GM21717 (cell line): ENCODE data around the gene BPHL.
"Not testable (repeated sequence)": the region's sequence is repeated elsewhere in the genome, so short reads cannot be mapped to it uniquely, and the experiment has no call there.

Source experiments
- ATAC-seq: cut with Tn5 transposase; IDR thresholded peaks from one replicate; pipeline ENCODE4 v1.9.1; 2021; ENCODE audit warnings: mild to moderate bottlenecking, moderate library complexity; ENCODE audit not compliant: unreplicated experiment

BPHL gene

DNA sequence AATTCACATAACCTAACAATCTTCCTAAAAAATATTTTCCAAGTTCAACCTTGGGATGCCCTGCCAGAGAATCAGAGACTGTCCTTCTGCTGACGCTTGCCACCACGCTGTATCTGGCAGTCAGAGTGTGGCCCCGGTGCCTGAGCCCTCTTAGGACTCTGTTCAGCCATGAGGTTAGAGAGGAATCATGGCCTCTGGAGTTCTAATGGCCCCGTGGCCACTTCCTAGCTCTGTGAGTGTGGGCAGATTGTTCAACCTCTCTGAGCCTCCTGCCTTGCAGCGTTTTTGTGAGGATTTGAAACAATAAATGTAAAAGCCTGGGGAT is 2.2 kb downstream of the BPHL start:
- ATAC-seq: no peak

DNA sequence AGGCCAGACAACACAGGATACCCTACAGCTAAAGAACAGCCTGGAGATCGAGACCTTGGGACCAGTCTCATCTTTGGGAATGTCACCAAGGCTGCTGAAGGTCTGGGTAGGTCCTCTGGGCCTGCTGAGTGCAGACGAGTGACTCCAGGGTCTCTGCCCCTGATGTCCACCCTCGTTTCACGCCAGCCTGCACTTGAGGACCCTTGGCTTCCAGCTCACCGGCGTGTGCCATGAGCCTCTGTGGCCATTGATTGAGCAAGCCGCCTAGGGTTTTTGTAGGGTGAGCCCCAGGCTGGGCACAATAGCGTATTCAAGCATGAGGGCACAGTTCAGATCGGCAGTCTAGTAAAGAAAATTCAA is 4.3 kb downstream of the BPHL start:
- ATAC-seq: no peak

DNA sequence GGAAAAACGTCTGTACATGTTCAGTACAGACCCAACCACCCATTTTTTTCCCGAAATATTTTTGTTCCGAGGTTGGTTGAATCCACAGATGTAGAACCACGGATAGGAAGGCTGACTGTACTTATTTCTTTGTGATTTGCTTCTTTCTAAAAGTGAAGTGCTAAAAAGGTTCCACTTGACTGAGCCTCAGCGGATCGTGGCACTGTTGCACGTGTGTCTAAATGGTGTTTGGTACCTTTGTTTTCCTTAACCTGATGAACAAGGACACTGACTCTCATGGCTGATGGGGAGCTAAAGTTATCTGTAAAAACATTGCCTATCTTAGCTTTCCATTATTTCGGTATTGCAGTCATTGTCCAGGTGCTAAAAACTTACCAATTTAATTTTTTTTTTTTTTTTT is 6.2 kb downstream of the BPHL start:
- ATAC-seq: no peak

DNA sequence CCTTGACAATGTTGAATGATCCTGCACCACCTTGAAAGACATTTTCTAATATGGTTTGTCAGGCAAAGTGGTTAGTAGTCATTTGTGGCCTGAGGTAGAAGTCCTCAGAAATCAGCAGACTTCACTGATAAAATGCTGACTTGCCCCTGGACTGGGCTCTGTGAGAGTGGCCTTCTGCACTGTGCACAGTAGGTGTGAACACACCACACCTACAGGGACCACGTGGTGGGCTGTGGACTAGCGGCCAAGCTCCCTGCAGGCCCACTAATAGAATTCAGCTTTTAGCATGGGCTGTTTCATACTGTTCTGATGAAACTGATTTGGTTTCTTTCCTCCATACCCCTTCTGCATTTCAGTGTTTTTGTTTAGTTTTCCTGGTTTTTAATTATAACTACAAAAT is 7.3 kb downstream of the BPHL start:
- no peak for ATAC-seq

DNA sequence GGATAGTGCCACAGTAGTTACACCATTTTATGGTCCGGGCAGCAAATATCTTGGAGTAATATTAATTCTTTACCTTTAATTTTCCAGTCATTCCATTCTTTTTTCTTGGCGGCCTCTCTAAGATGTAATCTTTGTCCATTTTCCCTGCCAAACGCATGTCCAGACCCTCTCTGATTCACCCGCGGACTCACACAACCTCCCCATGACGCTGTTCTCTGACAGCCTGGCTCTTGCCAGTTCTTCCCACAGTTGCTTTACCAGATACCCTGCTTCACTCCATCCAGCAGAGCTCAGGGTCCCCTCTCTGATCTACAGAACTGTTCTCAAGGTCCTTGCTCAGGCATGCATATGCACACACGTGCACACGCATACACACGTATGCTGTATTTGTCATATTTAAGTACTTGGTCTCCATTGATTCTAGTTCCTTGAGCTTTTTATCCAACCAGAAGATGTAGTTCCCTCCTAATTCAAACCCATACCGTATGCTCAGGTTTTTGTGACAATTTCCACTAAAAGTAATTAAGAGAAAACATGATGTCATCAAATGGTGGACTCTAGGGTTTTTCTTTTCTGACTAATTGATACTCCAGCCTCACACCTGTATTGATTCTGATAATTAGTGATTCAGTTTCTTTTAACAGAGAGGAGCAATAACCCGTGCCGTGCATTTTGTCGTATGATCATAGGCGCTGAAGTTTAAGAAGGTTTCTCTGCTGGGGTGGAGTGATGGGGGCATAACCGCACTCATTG is 10.0 kb downstream of the BPHL start:
- no peak for ATAC-seq

DNA sequence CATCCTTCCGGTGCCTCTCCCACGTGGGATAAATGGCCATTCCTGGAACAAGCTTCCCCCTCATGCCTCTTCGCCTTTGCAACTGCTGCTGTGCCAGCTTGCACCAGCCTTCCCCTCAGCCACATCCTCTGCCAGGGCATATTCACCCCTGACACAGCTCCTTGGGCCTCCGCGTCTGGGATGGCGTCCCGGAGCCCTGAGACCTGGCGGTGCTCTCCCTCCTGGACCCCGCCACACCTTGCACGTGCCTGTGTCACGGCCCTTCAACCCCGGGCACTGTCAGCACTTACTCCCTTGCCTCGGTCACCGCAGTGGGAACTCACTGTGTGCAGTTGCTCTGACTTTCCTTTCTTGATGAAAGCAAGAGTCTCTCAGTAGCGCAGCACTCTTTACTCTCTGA is 13.2 kb downstream of the BPHL start:
- ATAC-seq: no peak

DNA sequence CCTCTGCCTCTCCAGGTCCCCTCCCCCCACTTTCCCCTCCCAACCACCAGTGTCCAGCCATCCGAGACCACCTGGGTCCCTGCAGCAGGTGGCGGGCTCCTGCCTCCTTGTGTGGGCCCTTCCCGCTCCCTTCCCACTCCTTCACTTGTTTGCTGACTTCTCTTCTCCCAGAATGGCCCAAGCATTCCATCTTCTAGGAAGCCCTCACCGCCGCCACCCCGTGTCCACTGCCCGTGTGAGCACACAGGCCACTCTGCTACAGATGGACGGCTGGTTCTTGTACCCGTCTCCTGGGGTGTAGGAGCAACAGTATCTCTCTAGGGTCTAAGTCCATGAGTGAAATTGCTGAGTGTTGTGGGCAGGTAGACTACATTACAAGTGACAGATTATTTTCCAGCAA is 15.0 kb downstream of the BPHL start:
- no peak for ATAC-seq

DNA sequence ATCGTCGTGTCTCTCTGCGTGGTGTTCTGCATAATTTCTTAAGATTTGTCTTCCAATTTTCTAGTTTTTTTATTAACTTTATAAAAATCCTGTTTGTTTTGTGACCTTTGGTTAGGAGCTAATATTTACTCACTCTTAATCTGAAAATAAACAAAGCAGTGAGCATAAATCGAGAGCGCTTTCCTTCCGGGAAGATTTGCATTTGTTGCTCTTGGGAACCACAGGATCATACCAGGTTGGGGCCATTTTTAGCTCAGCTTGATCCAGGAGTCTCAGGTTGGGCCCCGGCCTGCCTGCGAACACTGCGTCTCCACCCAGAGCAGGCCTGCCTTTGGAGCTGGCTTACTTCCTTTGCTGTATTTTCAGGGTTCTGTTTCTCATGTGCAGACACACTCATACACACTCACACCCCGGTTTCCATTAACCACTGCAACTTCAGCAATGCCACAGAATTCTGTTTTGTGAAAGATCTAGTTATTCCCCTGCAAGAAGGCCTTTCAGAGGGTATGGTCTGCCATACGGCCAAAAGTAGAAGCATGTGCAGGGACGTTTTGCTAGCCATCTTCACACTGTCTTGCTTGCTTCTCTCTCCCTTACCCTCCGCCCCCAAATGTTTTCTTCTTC is 17.3 kb downstream of the BPHL start:
- no peak for ATAC-seq

DNA sequence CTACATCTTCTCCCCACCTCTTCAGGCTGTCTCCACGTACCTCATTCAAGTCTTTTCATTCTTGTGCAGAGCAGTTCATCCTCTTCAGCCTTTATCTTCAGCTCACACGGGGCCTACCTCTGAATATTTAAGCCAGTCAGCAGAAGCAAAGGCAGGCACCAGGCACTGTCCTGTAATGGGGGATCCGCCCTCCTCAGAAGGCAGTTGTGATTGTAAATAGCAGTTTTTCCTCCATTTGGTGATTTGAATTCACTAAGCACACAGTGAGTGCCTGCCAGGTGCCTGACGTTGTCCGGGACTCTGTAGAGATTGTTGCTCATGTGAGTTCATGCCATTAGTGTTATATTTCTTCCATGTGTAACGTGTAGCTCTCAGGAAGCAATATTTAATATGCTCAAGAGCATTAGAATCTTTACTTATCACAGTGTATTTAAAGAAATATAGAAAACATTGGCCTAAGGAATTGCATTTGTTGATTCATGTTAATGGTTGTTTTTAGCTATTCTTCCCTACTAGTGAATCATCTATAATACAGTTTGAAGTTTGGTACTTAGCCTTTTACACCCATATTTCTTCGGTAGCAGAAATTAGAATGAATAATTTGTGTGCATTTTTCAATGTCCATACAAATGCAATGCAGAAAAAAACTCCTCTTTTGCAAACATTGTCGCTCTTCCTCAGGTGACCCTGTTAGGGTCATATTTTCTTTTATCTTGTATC is 17.9 kb downstream of the BPHL start:
- ATAC-seq: no peak

DNA sequence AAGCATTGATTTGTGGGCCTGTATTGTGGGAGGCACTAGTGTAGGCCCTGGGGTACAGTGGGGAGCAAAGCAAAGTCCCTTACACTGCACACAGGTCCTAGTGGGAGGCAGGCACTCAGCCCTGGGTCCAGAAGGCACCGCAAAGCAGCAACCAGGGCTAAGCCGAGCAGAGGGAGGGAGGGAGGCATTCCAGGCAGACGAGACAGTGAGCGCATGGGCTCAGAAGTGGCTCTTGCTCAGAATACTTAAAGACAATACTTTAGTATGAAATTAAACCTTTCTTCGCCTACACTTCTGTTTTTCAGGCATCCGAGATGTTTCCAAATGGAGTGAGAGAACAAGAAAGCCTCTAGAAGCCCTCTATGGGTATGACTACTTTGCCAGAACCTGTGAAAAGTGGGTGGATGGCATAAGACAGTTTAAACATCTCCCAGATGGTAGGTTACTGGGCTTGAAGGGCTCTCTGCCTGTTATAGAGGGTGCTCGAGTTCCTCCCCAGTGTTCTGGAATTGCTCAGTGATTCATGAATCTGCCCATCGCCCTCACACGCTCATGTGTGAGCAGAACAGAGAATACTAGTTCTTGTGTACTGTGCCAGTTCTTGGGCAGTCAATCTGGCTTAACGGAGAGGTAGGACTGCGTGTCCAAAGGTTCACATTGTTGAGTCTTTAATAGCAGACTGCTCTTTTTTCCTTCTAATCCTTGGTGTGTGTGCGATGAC is 18.7 kb downstream of the BPHL start:
- ATAC-seq: no peak

DNA sequence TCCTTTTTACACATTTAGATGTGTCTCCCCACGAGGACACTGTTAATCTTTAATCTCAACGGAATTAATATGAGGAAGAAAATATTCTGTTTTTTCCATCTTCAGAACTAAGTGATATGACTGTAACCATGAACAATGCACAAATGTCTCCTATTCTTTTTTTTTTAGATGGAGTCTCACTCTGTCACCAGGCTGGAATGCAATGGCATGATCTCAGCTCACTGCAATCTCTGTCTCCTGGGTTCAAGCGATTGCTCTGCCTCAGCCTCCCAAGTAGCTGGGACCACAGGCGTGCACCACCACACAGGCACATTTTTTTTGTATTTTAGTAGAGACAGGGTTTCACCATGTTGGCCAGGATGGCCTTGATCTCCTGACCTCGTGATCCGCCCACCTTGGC is 19.4 kb downstream of the BPHL start:
- ATAC-seq: not testable (repeated sequence)

DNA sequence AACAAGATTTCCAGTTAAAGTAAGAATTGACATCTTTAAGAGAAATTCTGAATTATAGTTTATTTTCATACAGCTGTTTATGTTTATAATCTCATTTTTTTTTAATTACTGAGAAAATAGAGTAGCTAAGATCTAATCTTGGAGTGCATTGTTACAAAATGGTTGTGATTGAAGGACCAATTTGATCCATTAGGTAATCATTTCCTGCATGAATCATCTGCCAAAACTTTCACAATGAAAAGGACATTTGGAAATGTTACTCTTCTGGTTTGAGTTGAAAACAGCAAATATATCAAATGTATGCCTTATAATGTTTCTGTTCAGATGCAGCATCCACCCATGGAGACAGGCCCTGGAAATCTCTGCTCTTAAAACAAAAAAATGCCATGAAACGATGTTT is 19.8 kb downstream of the BPHL start:
- no peak for ATAC-seq

DNA sequence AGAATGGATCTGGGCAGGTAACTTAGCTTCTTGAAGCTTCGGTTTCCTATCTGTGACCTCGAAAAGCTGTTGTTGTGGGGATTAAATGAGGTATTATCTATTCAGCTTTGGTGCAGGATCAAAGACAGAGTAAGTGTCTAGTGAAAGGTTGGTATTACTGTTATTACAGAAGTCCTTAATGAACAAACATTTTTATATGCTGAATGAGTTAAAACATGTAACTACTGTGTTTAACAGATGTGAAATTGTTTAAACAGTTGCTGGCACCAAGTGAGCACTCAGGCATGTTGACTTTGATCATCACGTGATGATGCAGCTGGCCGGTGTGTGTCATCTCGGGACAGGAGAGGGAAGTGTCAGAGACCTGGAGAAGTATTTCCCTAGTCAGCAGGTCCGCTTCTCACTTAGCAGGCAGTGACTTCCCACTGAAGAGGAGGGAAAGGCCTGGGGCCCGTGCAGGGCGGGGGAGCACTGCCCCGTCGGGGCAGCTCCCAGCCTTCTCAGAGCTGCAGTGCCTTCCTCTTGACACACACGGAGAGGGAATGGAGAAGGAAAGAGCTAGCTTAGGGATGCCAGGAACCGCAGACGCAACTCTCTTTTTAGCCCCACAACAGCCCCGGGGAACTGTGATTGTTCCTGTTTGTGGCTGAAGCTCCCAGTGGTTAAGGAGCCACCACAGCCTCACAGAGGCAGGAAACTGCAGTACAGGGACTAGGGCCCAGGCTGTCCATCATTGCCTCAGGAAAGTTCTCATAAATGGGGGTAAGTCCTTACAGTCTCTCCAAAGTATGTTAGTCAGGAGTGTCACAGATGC is 20.8 kb downstream of the BPHL start:
- no peak for ATAC-seq

DNA sequence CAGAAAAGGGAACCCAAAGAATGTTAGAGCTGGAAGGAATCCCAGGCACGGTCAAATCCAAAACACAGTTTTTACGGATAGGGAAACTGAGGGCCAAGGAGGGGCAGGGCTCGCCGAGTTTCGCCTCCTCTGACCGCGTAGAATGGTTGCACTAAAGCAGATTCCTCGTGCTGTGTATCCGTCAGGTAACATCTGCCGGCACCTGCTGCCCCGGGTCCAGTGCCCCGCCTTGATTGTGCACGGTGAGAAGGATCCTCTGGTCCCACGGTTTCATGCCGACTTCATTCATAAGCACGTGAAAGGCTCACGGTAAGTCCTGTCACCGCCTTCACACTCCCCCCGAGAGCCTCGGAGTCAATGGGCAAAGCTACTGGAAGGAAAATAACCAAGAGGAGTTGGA is 21.7 kb downstream of the BPHL start:
- ATAC-seq: no peak

DNA sequence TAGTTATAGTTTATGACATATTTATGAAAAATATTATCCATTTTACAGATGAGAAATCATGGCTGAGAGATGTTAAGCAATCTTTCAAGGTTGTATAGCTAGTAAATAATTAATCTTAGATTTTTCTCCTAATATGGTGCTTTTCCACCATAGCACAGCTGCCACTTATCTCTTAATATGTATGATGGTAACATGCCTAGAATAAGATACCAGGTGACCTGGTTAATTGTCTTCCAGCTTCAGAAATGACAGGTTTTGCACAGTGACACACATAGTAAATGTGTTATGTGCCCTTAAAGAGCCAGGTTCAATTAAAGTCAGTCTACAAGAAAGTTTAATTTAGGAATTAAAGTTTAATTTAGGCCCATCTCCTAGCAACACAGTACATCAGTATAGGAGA is 24.0 kb downstream of the BPHL start:
- ATAC-seq: no peak

DNA sequence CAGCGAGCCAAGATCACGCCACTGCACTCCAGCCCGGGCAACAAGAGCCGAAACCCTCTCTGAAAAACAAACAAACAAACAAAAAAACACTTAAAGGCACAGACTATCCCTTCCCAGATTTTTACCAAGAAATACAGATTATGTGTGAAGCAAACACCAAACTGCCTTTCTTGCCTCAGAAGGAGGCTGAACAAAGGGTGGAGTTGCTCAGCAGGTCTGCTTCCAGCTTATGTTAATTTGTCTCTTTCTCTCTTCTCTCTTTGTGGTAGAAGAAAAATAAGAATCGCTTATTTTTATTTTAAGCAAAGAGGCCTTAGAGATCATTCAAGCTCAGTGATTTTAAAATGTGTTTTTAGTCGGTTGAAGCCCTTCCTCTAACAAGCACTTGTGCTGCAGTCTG is 24.6 kb downstream of the BPHL start:
- ATAC-seq: no peak

DNA sequence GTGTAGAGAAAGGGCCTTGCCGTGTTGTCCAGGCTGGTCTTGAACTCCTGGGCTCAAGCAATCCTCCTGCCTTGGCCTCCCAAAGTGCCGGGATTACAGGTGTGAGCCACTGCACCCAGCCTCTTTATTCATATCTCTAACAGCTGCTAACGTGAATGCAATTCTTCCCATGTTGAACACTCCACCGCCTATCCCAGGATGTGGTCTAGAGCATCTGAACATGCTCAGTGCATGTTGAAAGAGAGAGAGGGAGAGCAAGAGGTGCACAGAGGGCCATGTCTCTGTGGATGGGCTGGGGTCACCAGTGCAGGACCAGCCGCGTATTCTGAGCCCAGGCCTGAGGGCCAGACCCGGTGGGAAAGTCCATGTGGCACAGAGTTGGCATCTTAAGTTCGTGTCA is 26.1 kb downstream of the BPHL start:
- no peak for ATAC-seq

DNA sequence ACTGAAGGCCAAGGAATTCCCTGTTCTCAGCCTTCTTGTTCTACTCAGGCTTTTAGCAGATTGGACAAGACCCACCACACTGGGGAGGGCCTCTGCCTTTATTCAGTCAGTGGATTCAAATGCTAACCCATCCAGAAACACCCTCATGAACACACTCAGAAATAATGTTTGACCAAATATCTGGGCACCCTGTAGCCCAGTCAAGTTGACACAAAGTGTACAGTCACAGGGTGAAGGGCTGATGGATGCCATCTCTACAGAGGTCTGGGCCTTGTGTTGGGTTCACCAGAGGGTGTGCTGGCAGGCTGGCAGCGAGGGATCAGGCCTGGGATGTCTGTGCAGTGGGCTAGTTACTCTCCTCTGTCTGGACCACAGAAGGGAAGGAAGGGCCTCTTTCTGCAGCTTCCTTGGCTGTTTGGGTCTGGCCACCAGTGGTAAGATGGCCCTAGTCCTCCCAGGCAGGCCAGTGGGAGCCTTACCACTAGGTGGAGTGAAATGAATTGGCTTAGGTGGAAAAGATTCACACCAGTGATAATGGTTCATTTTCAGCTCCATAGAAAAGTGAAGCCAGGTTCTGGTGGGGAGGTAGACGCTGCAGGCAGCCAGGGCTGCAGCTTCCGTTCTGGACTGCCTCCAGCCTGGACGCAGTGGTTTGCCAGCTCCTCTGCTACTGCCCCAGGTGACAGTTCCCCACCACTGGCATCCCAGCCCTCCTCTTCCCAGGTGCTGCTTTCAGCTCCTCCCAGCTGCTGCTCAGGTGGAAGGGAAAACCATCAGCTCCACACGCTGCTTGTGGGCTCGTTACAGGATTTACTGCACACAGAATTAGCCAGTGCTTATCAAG is 29.6 kb downstream of the BPHL start:
- ATAC-seq: no peak

DNA sequence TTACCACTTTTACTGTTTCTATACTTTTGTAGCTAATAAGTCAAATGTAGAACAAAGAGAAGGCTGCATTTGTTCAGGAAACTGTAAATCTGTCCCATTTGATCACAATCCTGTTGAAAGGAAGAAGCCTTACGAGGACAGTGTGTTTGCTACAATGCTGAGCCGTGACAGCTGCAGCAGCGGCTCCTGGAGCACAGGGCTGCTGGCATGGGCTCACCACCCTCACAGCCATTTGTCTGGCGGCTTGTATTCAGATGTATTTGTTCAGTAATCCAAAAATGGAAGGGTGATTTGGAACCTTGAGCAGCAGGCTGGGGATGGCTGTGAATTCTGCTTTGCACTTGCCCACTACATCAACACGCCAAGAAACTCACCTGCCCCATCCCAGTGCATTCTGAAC is 33.2 kb downstream of the BPHL start:
- ATAC-seq: no peak

DNA sequence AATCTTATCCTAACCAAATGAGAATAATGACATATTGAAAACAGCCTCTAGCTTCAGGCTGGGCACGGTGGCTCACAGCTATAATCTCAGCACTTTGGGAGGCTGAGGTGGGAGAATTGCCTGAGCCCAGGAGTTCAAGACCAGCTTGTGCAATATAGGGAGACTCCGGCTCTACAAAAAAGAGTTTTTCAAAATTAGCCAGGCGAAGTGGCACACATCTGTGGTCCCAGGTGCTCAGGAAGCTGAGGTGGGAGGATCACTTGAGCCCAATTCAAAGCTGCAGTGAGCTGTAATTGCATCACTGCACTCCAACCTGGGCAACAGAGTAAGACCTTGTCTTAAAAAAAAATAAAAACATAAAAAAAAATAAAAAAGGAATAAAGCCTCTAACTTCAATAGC is 34.2 kb downstream of the BPHL start:
- ATAC-seq: no peak
